ENCODE results near the gene KLHDC9.
"Not testable (repeated sequence)": the region's sequence is repeated elsewhere in the genome, so short reads cannot be mapped to it uniquely, and the experiment has no call there.

The KLHDC9 gene, protein sequence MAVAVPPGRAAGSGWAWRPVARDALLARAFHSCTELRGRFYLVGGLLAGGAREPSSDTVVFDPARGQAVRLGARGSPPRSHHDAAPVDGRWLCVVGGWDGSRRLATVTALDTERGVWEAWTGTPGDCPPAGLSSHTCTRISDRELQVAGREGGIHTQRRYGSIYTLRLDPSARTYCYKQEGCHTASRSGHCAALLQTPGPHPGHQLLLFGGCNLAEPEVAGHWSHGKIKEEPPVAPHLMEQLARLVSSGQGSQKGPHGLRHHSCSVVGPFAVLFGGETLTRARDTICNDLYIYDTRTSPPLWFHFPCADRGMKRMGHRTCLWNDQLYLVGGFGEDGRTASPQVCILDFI

DNA sequence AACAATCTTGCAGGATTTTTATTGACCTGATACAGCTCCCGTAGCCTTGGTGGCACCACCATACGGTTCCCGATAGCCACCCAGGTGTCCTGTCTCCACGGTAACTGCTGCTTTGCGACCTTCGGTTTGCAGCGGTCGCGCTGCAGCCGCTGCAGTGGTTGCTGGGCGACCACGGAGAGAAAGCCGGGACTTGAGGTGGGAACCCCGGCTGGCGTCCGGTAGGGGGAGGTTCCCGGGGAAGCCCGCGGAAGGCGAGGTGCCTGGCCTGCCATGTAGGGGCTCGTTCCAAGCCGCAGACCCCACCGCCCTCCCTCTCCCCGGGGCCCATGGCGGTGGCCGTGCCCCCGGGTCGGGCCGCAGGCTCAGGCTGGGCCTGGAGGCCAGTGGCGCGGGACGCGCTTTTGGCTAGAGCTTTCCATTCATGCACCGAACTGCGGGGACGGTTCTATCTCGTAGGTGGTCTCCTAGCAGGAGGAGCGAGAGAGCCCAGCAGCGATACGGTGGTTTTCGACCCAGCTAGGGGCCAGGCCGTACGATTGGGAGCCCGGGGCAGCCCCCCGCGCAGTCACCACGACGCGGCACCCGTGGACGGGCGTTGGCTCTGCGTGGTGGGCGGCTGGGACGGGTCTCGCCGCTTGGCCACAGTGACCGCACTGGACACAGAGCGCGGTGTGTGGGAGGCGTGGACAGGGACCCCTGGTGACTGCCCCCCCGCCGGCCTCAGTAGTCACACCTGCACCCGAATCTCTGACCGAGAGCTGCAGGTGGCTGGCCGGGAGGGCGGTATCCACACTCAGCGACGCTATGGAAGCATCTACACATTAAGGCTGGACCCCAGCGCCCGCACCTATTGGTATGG is at the start of gene KLHDC9:
KLHDC9 (plus strand) TSS at position 152 of the 859 bp plus-strand sequence; CDS start at position 327, 175 bp downstream.
- peak; percentile 78 for DNase-seq (ENCODE audit: low read depth)

DNA sequence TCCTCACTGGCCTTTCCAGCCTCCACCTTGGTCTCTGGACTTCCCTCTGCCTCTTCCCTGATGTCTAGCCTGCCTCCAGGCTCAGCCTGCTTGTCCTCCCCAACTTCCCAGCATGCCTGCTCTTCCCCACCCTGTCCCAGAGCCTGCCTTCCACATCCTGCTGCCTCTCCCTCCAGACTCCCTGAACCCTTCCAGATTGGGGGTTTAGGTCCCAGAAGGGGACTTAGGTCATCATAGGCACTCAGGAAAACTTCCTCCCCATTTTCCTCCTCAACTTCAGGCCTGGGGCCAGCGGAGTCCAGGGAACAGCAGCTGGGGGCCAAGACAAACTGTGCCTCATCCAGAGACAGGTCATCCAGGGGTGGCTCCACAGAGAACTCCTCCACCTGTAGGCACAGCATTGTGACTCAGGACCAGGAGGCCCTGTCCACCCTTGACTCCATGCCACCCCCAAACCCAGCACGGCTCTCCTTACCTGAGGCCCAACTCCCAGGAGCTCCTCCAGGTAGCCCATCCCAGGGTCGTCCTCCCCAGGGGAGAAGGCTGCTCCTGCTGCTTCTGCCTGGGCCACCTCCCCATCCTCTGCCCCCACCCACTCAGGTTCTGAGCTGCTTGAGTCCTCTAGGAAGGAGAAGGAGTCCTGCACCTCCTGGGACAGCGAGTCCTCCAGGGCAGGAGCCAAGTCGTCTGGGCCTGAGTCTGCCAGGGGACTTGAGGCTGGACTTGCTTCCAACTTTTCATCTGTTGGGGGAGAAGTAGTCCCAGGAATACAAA is 49.0 kb upstream of the KLHDC9 start:
- DNase-seq (ENCODE audit: low read depth) = no peak

DNA sequence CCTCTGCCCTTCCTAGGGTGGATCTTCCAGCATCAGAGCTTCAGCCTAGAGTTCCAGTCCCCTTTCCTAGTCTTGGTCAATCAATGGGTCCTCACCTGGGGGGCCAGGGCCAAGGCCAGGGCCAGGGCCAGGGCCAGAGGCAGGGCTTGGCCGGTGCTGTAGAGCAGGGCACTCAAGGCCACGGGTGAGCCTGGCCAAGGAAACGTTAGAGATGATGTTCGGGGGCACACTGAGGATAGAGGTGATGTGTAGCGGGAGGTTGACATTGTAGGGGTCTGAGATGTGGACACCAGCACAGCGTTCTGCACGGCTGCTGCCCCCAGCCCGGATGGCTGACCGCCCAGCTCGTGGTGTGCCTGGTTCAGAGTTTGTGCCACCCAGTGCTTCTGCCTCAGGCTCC is 46.9 kb upstream of the KLHDC9 start:
- DNase-seq (ENCODE audit: low read depth) = no peak

DNA sequence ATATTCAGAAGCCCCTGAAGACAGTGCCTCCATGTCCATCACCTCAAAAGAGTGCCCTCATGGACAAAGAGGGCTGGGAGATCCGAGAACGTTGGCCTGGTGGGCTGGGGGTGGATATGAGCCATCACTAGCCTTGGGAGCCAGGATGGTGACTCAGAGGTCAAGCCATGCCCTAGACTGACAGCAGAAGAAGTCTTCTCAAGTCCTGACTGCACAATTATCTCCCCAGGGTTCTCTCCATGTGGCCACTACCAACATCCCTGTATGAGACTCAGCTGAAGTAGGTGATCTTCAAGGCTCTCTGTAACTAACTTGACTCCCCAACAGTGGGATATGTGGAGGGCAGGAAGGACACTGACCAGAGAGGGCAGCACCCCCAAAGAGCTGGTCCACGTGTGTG is 45.3 kb upstream of the KLHDC9 start:
- no peak for DNase-seq (ENCODE audit: low read depth)

DNA sequence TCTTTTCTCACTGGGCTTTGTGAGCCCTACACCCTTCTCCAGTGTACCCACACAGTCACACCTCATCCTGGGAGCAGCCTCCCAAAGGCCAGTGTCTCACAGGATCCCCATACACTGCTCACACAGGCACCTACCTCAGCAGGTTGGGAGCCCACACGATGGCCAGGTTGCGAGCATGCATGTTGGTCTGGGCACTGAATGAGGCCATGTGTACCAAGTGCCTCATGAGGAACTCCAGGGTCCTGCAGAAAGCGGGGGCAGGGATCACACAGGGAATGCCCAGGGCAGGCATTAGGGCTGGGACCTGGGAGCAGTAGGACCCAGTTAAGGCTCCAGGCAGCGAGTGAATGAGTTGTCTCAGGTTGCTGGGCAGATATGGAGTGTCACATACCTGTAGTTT is 43.9 kb upstream of the KLHDC9 start:
- no peak for DNase-seq (ENCODE audit: low read depth)

DNA sequence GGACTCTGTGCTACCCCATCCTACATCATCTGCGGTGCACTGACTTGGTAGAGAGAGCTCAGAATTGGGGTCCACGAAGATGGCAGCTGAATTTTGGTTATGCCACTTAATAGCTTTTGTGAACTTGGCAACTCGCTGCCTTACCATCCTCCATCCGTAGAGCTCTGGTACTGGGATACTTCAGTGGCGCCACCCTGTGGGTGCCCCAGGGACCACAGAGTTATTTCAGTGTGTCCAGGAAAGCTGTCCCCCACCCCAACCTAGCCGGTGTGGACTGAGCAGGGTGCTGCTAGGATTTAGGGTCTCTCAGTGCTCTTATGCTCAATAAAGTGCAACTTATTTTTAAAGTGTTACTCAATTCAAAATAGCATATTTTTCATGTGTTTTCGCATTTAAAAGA is 43.4 kb upstream of the KLHDC9 start:
- DNase-seq (ENCODE audit: low read depth) = no peak

DNA sequence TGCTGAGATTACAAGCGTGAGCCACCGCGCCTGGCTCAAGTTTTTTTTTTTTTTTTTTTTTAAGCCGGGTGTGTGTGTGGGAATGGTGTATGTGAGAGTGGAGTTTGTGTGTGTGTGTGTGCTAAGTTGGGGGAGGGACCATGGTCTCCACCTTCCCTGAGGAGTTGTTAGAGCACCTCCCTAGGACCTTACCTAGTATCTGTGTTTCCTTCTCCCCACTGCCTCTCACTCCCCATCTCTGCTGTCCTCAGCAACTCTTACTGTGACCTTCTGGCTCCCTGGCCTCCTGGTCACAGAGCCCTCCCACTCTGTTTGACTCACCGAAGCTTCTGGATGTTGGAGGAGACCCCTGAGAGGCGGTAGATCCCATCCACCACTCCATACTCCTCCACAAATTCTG is 38.9 kb upstream of the KLHDC9 start:
- no peak for DNase-seq (ENCODE audit: low read depth)

DNA sequence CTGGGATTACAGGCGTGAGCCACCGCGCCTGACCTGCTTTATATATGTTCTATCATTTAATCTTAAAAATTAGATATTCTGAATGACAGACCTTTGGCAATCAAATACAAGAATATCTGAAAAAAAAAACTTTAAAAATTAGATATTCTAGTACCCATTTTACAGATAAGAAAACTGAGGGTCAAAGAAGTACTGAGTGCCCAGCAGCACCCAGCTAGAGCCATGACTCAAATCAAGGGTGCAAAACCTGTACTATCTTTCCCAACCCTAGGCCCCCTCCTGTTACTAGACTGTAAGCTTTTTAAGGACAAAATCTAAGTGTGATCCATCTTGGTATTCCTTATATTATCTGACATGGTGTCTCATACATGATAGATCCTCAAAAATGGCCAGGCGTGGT is 36.7 kb upstream of the KLHDC9 start:
- no peak for DNase-seq (ENCODE audit: low read depth)

DNA sequence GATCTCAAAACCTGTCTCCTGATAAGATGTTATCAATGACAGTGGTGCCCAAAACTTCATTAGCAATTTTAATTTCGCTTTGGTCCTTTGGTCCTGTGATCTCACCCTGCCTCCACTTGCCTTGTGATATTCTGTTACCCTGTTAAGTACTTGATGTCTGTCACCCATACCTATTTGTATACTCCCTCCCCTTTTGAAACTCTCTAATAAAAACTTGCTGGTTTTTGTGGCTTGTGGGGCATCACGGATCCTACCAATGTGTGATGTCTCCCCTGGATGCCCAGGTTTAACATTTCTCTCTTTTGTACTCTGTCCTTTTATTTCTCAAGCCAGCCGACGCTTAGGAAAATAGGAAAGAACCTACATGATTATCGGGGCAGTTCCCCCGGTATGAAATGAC is 34.2 kb upstream of the KLHDC9 start:
- DNase-seq (ENCODE audit: low read depth) = not testable (repeated sequence)

DNA sequence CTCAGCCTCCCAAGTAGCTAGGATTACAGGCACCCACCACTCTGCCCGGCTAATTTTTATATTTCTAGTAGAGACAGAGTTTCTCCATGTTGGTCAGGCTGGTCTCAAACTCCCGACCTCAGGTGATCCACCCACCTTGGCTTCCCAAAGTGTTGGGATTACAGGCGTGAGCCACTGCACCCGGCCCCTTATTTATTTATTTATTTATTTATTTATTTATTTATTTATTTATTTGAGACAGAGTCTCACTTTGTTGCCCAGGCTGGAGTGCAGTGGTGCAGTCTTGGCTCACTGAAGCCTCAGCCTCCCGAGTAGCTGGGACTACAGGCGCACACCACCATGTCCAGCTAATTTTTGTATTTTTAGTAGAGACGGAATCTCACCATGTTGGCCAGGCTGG is 32.5 kb upstream of the KLHDC9 start:
- DNase-seq (ENCODE audit: low read depth) = not testable (repeated sequence)

DNA sequence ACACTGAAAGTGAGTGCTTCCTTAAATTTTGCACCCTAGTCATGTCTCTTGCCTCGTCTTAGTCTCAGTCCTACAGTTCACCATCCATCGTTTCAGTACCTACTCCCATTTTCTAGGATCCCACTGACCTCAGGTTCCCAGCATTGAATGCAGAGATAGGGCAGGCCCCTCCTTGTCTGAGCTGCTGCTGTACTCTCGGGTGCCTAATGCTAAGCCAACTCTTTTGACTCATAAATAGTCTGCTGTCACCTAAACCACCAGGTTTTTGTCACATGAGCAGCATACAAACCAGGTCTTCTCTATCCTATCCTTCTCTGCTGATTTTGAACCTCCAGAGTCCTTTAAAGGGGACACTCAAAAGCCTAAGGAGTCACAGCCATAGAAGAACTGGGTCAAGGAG is 31.5 kb upstream of the KLHDC9 start:
- DNase-seq (ENCODE audit: low read depth) = no peak

DNA sequence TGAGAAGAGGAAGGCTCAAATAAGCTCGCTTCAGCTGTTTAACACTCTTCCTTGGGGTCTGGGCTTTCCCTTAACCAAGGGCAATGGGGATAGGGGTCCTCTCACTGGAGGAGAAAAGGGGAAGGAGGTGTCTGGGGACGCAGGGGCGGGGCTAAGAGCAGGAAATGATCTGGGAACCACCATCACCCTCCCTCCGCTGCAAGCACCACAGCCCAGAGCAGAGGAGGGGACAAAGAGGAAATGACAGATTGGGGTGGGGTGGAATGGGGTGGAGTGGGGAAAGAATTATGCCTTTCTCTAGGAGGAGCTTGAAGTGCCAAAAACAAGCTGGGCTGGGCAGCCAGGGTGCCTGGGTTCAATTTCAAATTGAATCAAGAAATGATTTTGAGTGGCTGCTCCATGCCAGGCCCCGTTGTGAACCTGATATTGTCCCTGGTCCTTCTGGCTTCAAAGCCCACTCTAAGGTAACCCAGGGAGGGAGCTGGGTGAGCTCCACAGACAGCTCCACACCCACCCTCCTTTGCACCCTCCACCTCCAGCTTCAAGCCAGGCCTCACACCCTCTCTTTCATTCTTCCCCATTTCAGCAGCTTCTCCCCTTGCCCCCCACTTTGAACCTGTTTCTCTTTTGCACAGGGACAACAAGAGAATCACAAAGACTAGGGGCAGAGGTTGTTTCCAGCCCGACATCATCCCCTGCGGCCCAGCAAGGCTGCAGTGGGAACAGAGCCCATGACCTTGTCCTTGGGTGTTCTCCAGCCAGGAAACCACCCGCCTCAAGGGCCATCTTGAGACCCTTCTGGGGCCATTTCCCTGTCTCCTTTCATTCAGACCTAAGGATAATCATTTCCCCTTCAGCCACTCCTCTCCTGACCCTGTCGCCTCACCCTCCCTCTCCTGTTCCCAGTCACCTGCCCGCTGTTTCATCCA is 29.6 kb upstream of the KLHDC9 start:
- DNase-seq (ENCODE audit: low read depth) = no peak

DNA sequence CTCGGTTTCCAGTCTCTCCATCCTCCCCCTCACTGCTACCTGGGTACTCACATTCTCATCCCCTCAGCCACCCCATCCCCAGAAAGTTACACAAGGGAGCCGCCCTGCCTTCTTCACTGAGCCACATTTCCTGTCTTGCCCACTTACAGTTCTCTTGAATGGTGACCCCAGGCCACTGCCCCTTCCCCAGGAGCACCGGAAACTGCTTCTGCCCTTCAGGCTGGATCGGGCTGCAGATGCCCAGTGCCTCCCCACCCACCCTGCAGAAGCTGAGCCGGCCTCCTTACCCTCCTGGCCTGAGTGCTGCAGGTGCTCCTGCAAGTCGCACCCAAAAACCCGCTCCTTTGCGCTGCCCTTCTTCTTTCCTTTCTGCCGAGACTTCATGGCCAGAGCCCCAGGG is 28.9 kb upstream of the KLHDC9 start:
- no peak for DNase-seq (ENCODE audit: low read depth)

DNA sequence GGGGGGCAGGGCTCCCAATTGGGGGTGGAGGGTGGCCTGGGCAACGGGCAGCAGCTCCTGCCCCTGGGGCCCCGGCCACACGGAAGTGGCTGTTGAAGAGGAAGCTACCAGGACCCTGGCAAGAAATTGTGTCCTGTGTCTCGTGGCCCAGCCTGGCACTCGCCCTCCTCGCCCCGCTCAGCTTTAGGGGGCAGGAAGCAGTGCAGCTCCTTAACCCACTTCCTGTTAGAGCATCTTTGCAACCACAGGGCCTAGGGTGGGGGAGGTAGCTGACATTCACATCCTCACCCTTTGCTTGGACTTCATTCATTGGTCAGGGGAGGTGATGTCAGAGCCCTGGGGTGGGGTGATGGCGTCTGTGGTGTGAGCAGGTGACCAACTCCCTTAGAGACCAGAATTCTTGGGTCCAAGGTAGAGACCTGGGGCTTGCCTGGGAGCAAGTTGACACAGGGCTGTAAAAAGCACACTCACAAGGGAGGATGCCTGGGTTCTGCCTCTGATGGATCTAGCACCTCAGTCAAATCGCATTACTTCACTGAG is 28.4 kb upstream of the KLHDC9 start, which contains the start of gene ARHGAP30:
ARHGAP30 (minus strand) TSS at position 161 of the 540 bp plus-strand sequence. CDS start 267 bp downstream, outside the sequence.
- no peak for DNase-seq (ENCODE audit: low read depth)

DNA sequence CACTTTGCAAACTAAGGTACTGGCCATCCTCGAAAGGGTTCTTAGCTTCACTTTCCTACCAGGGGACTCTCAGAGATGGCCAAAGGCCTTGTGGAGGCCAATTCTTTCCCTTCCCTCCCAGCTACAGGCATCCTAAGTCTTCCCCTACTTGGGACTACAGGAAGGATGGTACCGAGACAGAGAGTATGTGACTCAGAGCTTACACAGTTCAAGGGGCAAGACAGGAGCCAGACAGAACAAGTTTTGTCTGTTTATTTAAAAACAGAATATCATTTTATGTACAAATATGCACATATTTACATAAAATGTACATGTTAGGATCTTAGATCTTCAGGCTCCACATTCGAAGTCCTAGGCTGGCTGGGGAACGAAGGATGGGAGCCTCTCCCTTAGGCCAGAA is 27.4 kb upstream of the KLHDC9 start:
- DNase-seq (ENCODE audit: low read depth) = no peak

DNA sequence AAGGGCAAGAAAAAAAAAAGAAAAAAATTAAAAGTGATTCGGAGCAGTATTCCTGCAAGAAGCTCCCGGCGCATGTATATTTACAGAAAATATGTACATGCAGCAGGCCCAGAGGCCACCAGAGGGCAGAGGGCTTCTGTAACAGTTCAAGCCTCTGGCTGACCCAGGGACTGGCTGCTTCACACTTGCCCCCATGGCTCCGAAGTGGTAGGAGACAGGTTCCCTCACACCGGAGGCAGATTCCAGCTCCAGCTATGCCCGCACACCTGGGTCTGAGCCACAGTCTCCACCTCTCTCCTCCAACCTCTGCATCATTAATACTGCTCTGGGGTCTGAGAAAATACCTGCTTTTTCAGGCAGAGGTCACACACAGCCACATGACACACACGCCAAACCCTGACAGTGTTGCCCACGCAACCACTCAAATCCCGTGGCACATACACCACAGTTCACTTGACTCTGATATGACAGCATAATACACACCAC is 26.2 kb upstream of the KLHDC9 start:
- peak; percentile 31 for DNase-seq (ENCODE audit: low read depth)

DNA sequence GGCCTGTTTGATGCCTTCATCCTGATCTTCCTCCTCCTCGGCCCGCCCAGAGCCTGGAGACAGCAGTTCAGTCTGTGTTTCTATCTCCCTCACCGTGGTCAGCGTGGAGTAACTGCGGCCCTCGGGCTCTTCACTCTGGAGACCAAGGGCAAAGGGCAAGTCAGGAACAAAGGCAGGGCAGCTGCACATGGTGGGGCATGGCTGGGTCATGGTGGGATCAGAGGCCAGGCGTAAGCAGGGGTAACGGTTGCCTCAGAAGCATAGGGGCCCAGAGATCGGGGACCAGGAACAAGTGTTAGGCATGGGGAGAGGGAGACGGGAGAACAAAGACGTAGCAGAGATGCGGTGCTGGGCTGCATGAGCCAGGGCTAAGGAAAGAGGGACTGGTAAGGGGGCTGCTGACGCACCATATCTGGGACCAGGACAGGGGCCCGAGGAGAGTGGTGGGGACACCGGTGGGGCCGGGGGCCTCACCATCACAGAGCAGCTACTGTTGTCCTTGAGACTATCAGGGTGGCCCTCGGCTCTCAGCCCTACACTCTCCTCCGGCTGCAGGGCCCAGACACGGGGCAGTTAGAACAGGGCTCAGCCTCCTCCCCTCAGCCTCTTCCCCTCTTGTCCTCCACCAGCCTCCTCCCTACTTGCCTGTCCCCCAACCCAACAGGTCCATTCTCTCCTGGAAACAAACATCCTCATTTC is 25.3 kb upstream of the KLHDC9 start:
- no peak for DNase-seq (ENCODE audit: low read depth)

DNA sequence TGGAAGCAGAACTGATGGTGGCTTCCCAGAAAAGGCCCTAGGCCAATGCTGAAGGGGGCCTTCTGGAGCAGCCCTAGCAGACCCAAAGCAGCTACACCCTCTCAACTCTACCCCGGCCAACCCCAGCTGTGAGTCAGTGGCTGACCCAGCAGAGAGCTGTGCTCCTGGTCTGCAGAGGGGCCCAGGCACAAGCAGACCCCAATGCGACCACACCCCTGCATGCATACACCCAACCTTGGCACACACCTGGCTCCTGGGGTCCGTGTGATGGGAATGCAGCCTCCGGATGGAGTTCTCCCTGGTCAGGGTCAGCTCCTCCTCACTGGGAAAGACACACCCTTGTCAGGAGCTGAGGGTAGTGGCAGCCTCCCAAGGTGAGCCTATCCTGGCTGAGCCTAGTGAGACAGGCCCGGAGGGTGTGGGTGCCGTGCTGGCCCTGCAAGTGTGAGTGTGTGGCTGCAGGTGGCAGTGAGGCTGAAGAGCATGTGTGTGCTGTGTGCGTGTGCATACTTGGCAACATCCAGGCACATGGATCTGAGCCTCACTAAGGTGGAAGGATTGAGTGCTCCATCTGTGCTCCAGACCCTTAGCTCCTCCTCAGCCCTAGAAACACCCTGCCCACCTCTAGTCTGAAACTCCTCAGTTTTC is 24.6 kb upstream of the KLHDC9 start:
- no peak for DNase-seq (ENCODE audit: low read depth)

DNA sequence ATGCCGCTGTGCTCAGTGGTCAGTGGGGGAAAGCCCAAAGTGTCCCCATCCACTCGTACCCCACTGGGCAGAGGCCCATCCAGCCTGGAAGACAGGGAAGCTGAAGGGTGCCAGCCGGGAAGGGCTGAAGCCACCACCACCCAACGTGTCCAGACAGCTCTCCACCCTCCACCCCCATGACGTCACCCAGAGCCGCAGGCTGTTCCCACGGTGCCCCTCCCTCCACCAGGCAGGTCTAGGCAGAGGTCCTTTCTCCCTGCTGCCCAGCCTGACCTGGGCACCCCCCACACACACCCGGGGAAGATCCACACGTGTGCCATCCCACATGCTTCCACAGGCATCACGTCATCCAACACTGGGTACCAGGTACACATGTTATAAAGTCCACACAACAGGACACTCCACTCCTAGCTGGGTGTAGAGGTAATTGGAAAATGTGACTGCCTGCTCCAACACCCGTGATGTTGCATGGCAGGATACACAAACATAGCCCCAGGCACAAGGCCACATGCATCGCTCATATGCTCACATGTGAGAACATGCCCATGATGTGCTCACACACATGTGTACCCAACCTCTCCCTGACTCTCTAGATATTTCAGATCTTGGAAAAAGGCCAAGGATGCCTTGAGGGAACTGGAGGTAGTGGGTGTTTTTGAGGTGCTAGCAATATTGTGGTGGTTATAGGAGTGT is 23.3 kb upstream of the KLHDC9 start:
- no peak for DNase-seq (ENCODE audit: low read depth)
